ENCODE results near the gene TRMU. TPM values are rescaled to one million over a fixed set of nuclear protein-coding genes. Genes with fewer than 3 reads are reported as not detected.

The TRMU gene
- total RNA-seq, 6 experiments from 2014 or later: 17.2 to 24.2 (median 19.9) TPM

GRCh38 chr22:46287873-46288751, 47.4 kb upstream of the TRMU start:
- WGBS (ENCODE audit: insufficient coverage, low coverage, low lambda C conversion rate, missing lambda C conversion rate): 59% methylated on average over 12 of the region's 24 CpGs
- intact Hi-C loops (cut with DNase I): loop anchor here in 1 of 2 donors (10.0 kb wide), 1 partner anchor 53 kb away; no protein-coding TSS in a partner anchor
- Histone ChIP-seq H3K4me3 (no peak overlapping the region), H3K4me1 (no peaks in the 10 kb centered on the region), H3K27ac (peak overlapping the region; percentile 26 to 38 (median 37)), H3K36me3 (peaks cover 8 to 98% (median 62%) of the 10 kb centered on the region in 4 donors), H3K27me3 (no peaks in the 10 kb centered on the region), H3K9me3 (no peaks in the 10 kb centered on the region)
- TF ChIP-seq, protein P1, sequence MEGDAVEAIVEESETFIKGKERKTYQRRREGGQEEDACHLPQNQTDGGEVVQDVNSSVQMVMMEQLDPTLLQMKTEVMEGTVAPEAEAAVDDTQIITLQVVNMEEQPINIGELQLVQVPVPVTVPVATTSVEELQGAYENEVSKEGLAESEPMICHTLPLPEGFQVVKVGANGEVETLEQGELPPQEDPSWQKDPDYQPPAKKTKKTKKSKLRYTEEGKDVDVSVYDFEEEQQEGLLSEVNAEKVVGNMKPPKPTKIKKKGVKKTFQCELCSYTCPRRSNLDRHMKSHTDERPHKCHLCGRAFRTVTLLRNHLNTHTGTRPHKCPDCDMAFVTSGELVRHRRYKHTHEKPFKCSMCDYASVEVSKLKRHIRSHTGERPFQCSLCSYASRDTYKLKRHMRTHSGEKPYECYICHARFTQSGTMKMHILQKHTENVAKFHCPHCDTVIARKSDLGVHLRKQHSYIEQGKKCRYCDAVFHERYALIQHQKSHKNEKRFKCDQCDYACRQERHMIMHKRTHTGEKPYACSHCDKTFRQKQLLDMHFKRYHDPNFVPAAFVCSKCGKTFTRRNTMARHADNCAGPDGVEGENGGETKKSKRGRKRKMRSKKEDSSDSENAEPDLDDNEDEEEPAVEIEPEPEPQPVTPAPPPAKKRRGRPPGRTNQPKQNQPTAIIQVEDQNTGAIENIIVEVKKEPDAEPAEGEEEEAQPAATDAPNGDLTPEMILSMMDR (IDR thresholded peaks at IDR 0.05): no peak
- TF ChIP-seq POLR2A (IDR thresholded peaks at IDR 0.05): no peak
- DNase-seq: peak in 1 of 3 donors; percentile 46
- ATAC-seq: peak; percentile 50 to 63 (median 60)

DNA sequence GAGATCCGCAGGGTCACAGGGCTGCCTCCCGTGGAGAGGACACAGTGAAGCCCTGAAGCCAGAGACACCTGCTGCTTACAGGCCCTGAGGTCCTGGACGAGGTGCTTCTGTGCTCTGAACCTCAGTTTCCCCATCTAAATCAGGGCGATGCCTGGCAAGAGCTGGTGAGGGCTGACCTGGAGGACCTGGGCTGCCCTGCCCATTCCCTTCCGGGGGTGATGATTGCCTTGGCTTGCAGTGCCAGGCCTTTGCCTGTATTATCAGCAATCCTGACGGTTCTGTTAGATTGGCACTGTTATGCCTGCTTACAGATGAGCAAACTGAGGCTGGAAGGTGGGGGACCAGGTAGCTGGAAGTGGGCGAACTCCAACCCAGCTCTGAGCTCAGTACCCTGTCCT, 46.7 kb upstream of the TRMU start:
- no peak for ATAC-seq
- intact Hi-C loops (cut with DNase I): loop anchor here in 1 of 2 donors (10.0 kb wide), 1 partner anchor 54 kb away; no protein-coding TSS in a partner anchor
- no CpG with 5 or more reads among the region's 7 CpGs for WGBS (ENCODE audit: insufficient coverage, low coverage, low lambda C conversion rate, missing lambda C conversion rate)

DNA sequence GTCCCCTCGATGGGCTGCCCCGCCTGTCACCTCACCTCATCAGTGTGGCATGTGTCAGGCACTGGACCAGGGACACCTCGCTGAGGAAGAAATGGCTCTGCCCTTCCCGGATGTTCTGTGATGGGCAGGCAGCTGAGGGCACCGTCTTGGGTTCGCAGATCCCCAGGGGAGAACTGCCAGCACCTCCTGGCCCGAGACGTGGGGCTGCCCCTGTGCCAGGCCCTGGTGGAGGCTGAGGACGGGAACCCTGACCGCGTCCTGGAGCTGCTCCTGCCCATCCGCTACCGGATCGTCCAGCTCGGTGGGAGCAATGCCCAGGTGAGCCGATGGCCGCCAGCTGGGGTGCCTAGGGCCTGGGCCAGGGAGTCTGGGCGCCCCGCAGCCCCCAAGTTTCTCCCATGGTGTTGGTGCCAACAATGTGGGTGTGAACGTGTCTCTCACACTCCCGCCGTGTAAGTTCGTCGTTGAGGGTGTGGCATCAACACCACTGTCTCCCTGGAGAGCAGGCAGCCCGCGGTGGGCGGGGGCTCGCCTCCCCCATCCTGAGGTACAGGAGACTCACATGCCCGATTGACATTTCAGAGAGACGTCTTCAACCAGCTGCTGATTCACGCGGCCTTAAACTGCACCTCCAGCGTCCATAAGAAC, 46.1 kb upstream of the TRMU start:
- Histone ChIP-seq H3K4me1 (no peaks in the 10 kb centered on the region), H3K27me3 (no peaks in the 10 kb centered on the region), H3K9me3 (no peaks in the 10 kb centered on the region), H3K27ac (no peak overlapping the region), H3K4me3 (no peak overlapping the region), H3K36me3 (peaks cover 1 to 95% (median 56%) of the 10 kb centered on the region in 4 donors)
- peak in 1 of 3 donors; percentile 22 for DNase-seq
- TF ChIP-seq POLR2A (IDR thresholded peaks at IDR 0.05): no peak
- TF ChIP-seq, protein P1 (IDR thresholded peaks at IDR 0.05): no peak
- peak in 1 of 4 donors; percentile 1 for ATAC-seq
- intact Hi-C loops (cut with DNase I): loop anchor here in 1 of 2 donors (10.0 kb wide), 1 partner anchor 55 kb away; no protein-coding TSS in a partner anchor
- no CpG with 5 or more reads among the region's 33 CpGs for WGBS (ENCODE audit: insufficient coverage, low coverage, low lambda C conversion rate, missing lambda C conversion rate)

More for the DNA sequence above, 46.7 kb upstream of the TRMU start:
- no peak for TF ChIP-seq POLR2A (IDR thresholded peaks at IDR 0.05)
- TF ChIP-seq, protein P1 (IDR thresholded peaks at IDR 0.05): no peak
- peaks cover 6 to 98% (median 60%) of the 10 kb centered on the region in 4 donors for H3K36me3 ChIP-seq
- H3K4me1 ChIP-seq: no peaks in the 10 kb centered on the region
- no peak overlapping the region for H3K4me3 ChIP-seq
- no peaks in the 10 kb centered on the region for H3K9me3 ChIP-seq
- peak overlapping the region in 2 of 3 donors; percentile 37 to 38 for H3K27ac ChIP-seq
- no peak for DNase-seq
- H3K27me3 ChIP-seq: no peaks in the 10 kb centered on the region

GRCh38 chr22:46290121-46290842, 45.2 kb upstream of the TRMU start:
- peaks cover 0 to 86% (median 48%) of the 10 kb centered on the region in 4 donors for H3K36me3 ChIP-seq
- intact Hi-C loops (cut with DNase I): no loop called here

More at GRCh38 chr22:46290121-46290842, 45.2 kb upstream of the TRMU start:
- DNase-seq (no peak), ATAC-seq (no peak)
- Histone ChIP-seq H3K27me3 (no peaks in the 10 kb centered on the region), H3K4me1 (no peaks in the 10 kb centered on the region), H3K27ac (no peak overlapping the region), H3K9me3 (no peaks in the 10 kb centered on the region), H3K4me3 (no peak overlapping the region)
- TF ChIP-seq POLR2A (IDR thresholded peaks at IDR 0.05): no peak
- TF ChIP-seq, protein P1 (IDR thresholded peaks at IDR 0.05): no peak
- 81% methylated on average over 11 of the region's 17 CpGs for WGBS (ENCODE audit: insufficient coverage, low coverage, low lambda C conversion rate, missing lambda C conversion rate)
